Activated T-cell treated with anti-CD3 and anti-CD28 coated beads for 1 hour (primary cell): ENCODE results near the gene KDM4C.
"Not testable (repeated sequence)": the region's sequence is repeated elsewhere in the genome, so short reads cannot be mapped to it uniquely, and the experiment has no call there.

Source experiments
- DNase-seq: peaks from one replicate; pipeline ENCODE4 v3.0.0-alpha.2; 2020; ENCODE audit warnings: low read depth

Gene KDM4C

GRCh38 chr9:6764011-6764410 lies 6.2 kb downstream of the KDM4C start:
- DNase-seq, result no peak

DNA sequence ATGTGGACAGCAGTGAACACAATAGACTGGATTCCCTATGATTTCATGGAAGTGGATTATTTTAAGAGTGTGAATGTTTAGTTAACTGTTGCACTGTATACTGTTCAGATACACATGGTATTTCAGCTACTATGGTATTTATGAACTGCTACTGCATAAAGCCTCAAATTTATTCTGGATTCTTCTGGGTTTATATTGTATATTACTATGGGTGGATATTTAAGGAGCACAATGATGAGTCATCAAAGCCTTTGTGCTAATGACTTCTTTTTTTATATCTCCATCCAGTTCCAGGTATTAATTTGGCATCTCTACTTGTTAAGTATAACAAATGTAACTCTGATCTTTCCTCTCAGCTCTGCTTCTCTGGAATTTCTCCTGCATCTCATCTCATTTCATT lies 6.8 kb downstream of the KDM4C start:
- no peak for DNase-seq

DNA sequence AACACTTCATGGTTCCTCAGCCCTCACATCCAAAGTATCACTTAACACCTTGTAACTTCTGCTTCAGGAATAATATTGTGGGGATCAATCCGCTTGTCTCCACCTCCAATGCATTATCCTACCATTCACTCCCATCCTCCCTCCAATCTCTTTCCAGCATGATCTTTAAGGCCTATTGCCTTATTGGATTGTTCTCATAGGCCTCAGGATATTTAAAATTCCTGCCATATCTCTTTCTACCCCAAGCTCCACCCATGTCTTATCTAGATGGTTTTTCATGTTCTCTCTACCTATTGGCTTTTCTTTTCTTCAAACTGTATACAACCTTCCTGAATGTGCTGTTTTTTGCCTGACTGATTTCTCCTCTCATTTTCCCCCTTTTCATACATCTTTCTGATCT lies 7.2 kb downstream of the KDM4C start:
- DNase-seq, result no peak

- no peak for DNase-seq
Measured at GRCh38 chr9:6765396-6765795, 7.6 kb downstream of the KDM4C start.

GRCh38 chr9:6766606-6767005 lies 8.8 kb downstream of the KDM4C start:
- DNase-seq, result no peak

GRCh38 chr9:6768587-6768986 lies 10.8 kb downstream of the KDM4C start:
- not testable (repeated sequence) for DNase-seq

DNA sequence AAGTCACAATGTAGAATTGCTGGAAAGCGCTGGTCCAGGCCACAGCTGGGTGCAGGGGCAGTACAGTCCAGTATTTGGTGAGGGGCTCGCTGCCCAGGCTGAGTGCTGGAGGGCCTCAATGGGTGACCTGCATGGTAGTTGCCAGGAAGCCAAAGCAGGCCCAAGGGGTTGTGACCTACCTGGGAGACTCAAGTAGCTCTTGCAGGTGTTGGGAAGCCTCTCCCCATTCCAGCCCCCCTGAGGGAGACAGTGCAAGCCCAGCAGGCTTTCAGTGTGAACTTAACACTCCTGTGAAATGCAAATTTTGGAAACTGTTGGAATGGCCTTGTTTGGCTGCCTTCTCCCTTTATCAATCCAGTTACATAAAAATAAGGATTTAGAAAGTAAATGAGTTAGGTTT lies 13.9 kb downstream of the KDM4C start:
- DNase-seq, result no peak

DNA sequence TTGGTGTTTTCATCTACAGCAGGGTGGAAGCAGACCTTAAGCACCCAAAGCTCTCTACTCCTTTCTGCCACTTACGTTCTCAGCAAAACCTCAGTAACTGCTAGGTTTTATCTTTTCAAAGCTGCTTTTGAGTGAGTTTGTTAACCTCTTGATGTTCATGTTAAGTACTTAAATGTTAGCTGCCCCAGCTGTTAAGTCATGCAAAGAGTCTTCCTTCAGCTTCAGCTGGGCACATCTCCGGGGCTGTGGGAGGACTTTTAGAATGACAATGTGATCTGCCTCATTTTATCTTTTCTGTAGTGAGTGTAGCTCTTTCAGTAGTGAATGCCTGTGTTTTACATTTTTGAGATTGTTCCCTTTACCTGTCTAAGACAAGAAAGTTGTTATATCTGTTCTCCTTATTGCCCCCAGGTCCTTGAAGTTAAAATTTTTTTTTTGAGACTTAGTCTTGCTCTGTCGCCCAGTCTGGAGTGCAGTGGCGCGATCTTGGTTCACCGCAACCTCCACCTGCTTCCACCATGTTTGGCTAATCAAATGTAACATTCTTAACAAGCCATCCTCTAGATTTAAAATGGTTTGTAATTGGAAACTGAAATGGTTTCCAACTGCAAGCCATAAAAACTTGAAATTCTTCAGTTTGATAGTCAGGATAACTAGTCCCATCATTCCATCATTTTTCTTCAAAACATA lies 19.6 kb downstream of the KDM4C start:
- DNase-seq, result no peak

- no peak for DNase-seq
Measured at GRCh38 chr9:6779417-6780241, 21.9 kb downstream of the KDM4C start.

DNA sequence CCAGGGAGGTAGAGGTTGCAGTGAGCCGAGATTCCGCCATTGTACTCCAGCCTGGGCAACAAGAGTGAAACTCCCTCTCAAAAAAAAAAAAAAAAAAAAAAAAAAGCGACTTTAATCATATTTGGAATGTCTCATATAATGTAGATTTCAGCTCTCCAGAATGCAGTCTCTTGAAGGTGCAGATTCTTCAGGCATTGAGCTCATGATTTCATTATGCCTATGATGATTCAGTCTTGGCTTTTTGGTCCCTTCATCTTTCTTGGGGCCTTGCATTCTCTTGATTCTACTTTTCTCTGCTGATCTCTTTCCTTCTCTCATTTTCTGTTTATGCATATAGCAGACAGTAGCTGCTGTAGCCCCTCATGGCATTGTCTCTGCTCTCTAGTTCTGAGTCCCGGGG lies 22.9 kb downstream of the KDM4C start:
- DNase-seq, result no peak

- no peak for DNase-seq
Measured at GRCh38 chr9:6781476-6781875, 23.7 kb downstream of the KDM4C start.

DNA sequence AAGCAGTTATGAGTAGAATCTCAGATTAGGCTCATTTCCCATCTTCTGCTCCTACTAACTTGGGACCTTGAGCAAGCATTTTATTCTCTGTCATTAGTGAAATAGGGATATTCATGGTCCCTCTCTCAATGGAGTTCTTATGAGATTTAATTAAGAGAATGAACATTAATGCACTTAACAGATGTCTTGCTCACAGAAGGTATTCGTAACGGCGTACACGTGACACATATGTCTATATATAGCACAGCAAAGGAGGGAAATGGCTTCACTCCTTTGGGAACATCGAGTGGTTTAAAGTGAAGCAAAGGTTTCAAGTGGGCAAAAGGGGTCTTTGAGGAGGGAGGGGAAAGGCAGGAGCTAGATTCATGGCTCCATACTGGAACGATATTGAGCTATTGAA lies 24.6 kb downstream of the KDM4C start:
- no peak for DNase-seq

DNA sequence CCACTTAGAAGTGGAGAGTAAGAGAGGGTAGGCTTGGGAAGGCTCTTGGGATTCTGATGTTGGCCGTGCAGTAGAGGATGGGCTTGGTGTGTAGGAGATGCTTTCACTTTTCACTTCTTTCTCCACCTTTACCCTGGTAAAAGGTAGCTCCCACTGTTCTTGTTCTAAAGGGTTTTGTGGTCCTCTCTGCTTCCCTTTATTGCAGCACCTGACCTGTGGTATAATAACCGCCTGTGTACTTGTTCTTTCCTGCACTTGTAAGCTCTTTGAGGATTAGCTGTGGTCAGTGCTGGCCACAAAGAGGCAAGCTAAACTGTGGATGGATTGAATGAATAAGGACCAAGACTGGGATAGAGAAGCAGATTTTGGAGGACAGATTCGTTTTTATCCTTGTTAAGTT lies 25.2 kb downstream of the KDM4C start:
- DNase-seq, result no peak

DNA sequence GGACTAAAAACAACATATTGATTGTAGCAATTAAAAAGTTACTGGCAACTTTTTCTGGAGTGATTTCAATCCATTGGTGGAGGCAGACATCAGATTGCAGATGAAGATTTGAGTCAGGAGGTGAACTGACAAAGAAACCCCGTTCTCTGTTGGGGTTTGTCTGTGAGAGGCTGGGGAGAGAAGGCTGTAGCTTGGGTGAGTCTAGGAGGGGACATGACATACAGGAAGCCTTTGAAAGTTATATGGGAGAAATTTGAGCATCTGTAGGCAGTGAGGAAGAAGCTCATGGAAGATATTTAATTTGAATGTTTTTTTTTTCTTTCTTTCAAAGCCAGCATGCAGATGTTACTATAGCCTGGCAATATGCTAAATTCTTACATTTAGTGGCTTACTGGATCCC lies 26.0 kb downstream of the KDM4C start:
- DNase-seq, result no peak

DNA sequence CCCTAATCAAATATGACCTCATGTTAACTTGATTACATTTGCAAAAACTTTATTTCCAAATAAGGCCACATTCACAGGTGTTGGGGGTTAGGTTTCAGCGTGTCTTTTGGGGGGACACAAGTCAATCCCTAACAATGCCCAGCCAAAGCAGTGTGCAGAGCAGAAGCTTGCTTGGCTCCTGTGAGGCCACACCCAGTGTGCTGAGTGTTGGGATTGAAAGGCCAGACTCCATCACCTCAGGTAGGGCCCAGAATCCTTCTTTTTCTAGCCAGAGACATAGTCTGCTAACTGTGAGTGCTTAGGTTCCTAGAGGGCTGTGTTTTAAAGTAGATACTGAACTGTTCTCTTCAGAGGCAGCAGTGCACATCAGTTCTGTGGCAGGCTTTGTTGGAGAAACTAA lies 27.9 kb downstream of the KDM4C start:
- DNase-seq, result no peak

DNA sequence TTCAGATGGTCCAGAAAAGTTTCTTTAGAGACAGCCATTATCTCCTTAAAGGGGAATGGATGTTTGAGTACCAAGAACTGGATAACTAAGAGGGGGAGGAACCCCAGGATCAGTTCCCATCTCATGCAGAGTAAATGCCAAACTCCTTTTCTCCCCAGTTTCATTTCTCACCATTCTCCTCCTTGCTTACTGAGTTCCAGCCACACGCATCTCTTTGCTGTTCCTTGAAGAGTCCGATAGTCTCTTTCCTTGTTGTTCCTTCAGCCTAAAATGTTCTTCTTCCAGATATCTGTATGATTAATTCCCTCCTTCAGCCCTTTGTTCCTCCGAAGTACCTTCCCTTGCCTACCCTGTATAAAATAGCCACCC lies 30.0 kb downstream of the KDM4C start:
- DNase-seq, result no peak

GRCh38 chr9:6788162-6789016 lies 30.6 kb downstream of the KDM4C start:
- DNase-seq, result no peak

- not testable (repeated sequence) for DNase-seq
Measured at GRCh38 chr9:6789017-6789338, 31.2 kb downstream of the KDM4C start.

DNA sequence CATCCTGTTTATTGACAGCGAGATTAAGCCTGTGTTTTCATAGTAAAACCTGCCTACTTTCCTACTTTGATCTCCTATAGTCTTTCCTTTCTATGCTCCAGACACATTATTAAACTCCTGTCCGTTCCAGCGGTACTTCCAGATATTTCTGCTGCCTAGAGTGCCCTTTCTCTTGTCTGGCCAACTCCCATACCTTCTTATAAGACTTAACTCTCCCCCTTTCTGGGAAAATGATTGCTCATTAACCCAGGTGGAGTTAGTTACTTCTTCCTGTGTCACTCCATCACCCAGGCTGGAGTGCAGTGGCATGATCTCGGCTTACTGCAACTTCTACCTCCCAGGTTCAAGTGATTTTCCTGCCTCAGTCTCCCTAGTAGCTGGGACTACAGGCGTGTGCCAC lies 33.1 kb downstream of the KDM4C start:
- no peak for DNase-seq

- no peak for DNase-seq
Measured at GRCh38 chr9:6793203-6793602, 35.4 kb downstream of the KDM4C start.

GRCh38 chr9:6794936-6795335 lies 37.2 kb downstream of the KDM4C start:
- DNase-seq, result no peak

DNA sequence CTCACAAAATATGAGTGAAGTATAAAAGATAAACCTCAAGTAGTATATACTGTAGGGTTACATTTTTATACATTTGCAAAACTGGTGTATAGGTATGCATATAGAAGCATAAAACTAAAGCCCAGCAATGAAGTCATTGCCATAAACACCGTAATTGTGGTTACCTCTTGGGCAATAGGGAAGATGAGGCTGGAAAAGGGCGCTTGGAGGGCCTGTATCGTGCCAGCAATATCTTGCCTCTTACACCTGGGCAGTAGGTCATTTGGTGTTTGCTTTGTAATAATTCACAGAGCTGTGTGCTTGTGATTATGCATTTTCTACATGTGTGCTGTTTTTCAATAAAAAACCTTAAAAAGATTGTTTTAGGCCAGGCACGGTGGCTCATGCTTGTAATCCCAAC lies 45.2 kb downstream of the KDM4C start:
- DNase-seq, result no peak

DNA sequence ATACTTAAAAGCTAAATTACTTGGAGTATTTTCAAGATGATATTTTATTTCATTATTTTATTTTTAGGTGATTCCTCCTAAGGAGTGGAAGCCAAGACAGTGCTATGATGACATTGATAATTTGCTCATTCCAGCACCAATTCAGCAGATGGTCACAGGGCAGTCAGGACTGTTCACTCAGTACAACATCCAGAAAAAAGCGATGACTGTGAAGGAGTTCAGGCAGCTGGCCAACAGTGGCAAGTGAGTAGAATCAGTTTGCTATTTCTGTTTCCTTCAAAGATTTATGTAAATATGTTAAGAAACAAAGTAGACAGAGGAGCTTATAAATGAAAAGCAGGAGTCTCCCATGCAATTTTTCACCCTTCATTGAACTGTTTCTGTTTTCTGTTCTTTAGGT lies 47.8 kb downstream of the KDM4C start:
- DNase-seq, result no peak
